Upper lobe of right lung (tissue), 1 donor: ENCODE data around the gene CAMTA1. TPM values are rescaled to one million over a fixed set of nuclear protein-coding genes. Genes with fewer than 3 reads are reported as not detected.

ENCODE experiments used
- ATAC-seq: fragments of 200-7000 bp; cut with Tn5 transposase; one replicate; pipeline ENCODE4 v1.9.1; 2020; ENCODE audit warnings: mild to moderate bottlenecking, moderate library complexity
- DNase-seq: peaks from one replicate; pipeline ENCODE4 v3.0.0-alpha.2; 2020
- H3K27ac ChIP-seq: fragments of 200-600 bp; one replicate; pipeline ENCODE4 v1.8.0; 2022
- H3K27me3 ChIP-seq: fragments of 200-600 bp; one replicate; pipeline ENCODE4 v1.8.0; 2022; ENCODE audit warnings: mild to moderate bottlenecking
- H3K36me3 ChIP-seq: fragments of 200-600 bp; one replicate; pipeline ENCODE4 v1.8.0; 2022
- H3K4me1 ChIP-seq: fragments of 200-600 bp; one replicate; pipeline ENCODE4 v1.8.0; 2022
- H3K4me3 ChIP-seq: fragments of 200-600 bp; one replicate; pipeline ENCODE4 v1.8.0; 2022; ENCODE audit warnings: mild to moderate bottlenecking
- H3K9me3 ChIP-seq: fragments of 200-600 bp; one replicate; pipeline ENCODE4 v1.8.0; 2022
- CTCF ChIP-seq: fragments of 200-600 bp; IDR thresholded peaks from one replicate; pipeline ENCODE4 v1.8.0; 2022; ENCODE audit warnings: antibody characterized with exemption
- intact Hi-C: fragments of 100-400 bp; cut with DNase I; formaldehyde crosslinking; loops from one replicate; pipeline ENCODE4 v1.11.0; 2022
- total RNA-seq: library from RNA; stranded (reverse); fragmentation: NEBNext Ultra II Directional; extraction: Animal tissue kit (Norgen Biotek cat#: 25700); gene quantifications from one replicate; pipeline ENCODE4 v1.2.1, GENCODE V29; 2021
- donor health status: DM: no; HTN: yes; CAD: no; lungs with severe emphysema.

CAMTA1 gene
- total RNA-seq, 1 donor from 2014 or later = 63.4 TPM

- ATAC-seq = no peak
- intact Hi-C loops = no loop called here
- Histone ChIP-seq H3K27ac (no peak overlapping the region), H3K4me3 (no peak overlapping the region), H3K9me3 (no peaks in the 10 kb centered on the region), H3K36me3 (no peaks in the 10 kb centered on the region), H3K4me1 (peaks cover 28% of the 10 kb centered on the region), H3K27me3 (no peaks in the 10 kb centered on the region)
- TF ChIP-seq CTCF = no peak
- no peak for DNase-seq
Measured at GRCh38 chr1:7487766-7488474, 702.7 kb downstream of the CAMTA1 start.

- no peak for ATAC-seq
- no peak for DNase-seq
- no peaks in the 10 kb centered on the region for H3K36me3 ChIP-seq
- no peak overlapping the region for H3K27ac ChIP-seq
- no peaks in the 10 kb centered on the region for H3K9me3 ChIP-seq
- no peaks in the 10 kb centered on the region for H3K27me3 ChIP-seq
- intact Hi-C loops = no loop called here
- no peak for TF ChIP-seq CTCF
- H3K4me1 ChIP-seq = peaks cover 28% of the 10 kb centered on the region
- no peak overlapping the region for H3K4me3 ChIP-seq
Measured at GRCh38 chr1:7488475-7488842, 703.2 kb downstream of the CAMTA1 start.

DNA sequence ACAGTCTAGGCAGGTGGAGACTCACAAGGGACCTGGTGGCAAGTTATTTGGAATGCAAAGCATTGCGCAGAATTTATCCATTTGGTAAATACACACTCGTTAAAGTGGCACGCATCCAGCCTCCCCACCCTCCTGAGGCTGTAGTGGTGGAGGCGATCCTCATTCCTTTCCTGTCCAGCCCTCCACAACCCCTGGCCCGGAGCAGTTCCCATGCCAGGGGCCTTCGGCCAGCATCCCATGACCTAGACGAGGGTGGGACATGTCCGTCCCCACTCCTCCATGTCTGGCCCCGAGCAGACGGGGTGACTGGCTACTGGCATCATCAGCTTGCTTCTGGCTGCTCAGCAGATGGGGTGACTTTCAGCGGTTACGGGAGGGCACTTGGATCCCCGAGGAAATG, 704.3 kb downstream of the CAMTA1 start:
- intact Hi-C loops = no loop called here
- H3K27me3 ChIP-seq = no peaks in the 10 kb centered on the region
- H3K4me1 ChIP-seq = peaks cover 28% of the 10 kb centered on the region
- no peaks in the 10 kb centered on the region for H3K36me3 ChIP-seq
- H3K4me3 ChIP-seq = no peak overlapping the region
- TF ChIP-seq CTCF = no peak
- ATAC-seq (peak; percentile 14), DNase-seq (no peak)
- H3K9me3 ChIP-seq = no peaks in the 10 kb centered on the region
- no peak overlapping the region for H3K27ac ChIP-seq

- DNase-seq = no peak
- no peaks in the 10 kb centered on the region for H3K9me3 ChIP-seq
- H3K4me1 ChIP-seq = peaks cover 28% of the 10 kb centered on the region
- H3K27ac ChIP-seq = peak overlapping the region; percentile 70
- no peak for TF ChIP-seq CTCF
- H3K27me3 ChIP-seq = no peaks in the 10 kb centered on the region
- peak; percentile 18 for ATAC-seq
- intact Hi-C loops = no loop called here
- H3K4me3 ChIP-seq = no peak overlapping the region
- no peaks in the 10 kb centered on the region for H3K36me3 ChIP-seq
Measured at GRCh38 chr1:7490576-7490975, 705.3 kb downstream of the CAMTA1 start.

DNA sequence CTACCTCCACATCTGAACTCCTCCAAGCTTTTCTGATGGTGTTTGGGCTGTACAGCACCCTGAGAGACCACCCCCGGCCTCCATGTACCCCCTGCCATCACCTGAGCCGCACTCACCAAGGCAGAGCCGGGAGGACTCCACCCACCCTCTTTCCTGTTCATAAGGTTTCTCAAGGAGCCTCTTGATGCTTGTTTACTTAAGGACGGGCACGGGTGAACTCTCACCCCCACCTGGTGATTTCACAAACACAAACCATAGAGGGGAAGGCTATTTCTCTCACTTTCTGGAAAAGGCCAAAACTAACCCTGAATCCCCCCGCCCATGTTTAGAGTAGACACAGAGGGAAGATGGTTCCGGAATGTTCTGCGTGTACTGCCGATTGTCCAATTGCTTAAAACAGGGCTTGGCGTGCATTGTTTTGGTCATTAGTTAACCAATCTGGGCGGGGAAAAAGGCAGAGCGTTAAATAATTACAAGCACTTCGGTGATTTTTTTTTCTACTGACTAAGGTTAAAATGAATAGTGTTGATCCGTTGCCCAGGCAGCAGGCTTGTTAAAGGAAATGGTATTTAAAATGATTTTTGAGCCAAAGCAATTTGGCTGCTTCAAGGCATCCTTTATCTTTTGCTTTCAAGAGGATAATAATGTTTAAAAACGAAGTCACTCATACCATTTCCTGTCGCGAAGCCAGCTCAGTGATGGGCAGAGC, 706.0 kb downstream of the CAMTA1 start:
- ATAC-seq (peak; percentile 79), DNase-seq (no peak)
- TF ChIP-seq CTCF = no peak
- H3K27ac ChIP-seq = peak overlapping the region; percentile 70
- intact Hi-C loops = no loop called here
- H3K27me3 ChIP-seq = no peaks in the 10 kb centered on the region
- H3K9me3 ChIP-seq = no peaks in the 10 kb centered on the region
- peaks cover 28% of the 10 kb centered on the region for H3K4me1 ChIP-seq
- peak overlapping the region; percentile 6 for H3K4me3 ChIP-seq
- no peaks in the 10 kb centered on the region for H3K36me3 ChIP-seq
